Measurements from ENCODE around the gene COL23A1. TPM values are rescaled to one million over a fixed set of nuclear protein-coding genes. Genes with fewer than 3 reads are reported as not detected.

Gene COL23A1
- polyA plus RNA-seq, 1 donor (not counting 4 experiments of a cell fraction or from before 2014, with no cell fraction given): not detected

DNA sequence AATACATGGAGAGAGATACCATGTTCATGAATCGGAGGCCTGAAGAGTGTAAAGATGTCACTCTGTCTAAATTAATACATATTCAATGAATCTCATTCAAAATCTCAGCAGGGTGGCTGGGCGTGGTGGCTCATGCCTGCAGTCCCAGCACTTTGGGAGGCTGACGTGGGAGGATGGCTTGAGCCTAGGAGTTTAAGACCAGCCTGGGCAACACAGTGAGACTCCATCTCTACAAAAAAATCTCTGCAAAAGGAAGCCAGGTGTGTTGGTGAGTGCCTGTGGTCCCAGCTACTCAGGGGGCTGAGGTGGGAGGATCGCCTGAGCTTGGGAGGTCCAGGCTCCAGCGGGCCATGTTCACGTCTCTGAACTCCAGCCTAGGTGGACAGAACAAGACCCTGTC, 49.7 kb downstream of the COL23A1 start:
- H3K4me1 ChIP-seq (ENCODE audit: control insufficient read depth, extremely low read depth, insufficient read depth, low read length): no peaks in the 10 kb centered on the region
- no peak overlapping the region for H3K4me2 ChIP-seq (ENCODE audit: control insufficient read depth, extremely low read depth, insufficient read depth, low read depth, low read length)
- no peak overlapping the region for H3K4me3 ChIP-seq (ENCODE audit: control insufficient read depth in 2 of 3, extremely low read depth in 1 of 3, insufficient read depth in 2 of 3, low read depth in 1 of 3, low read length in 3 of 3)
- no peaks in the 10 kb centered on the region for H3K9me3 ChIP-seq (ENCODE audit: control insufficient read depth, low read depth, low read length)
- H3K9ac ChIP-seq (ENCODE audit: control insufficient read depth, extremely low read depth, insufficient read depth, low read length): no peak overlapping the region
- H3K9me1 ChIP-seq (ENCODE audit: control insufficient read depth, extremely low read depth, insufficient read depth, low read length): no peaks in the 10 kb centered on the region
- no peaks in the 10 kb centered on the region for H4K20me1 ChIP-seq (ENCODE audit: control insufficient read depth, extremely low read depth, insufficient read depth, low read length)
- no peaks in the 10 kb centered on the region for H3K36me3 ChIP-seq (ENCODE audit: control insufficient read depth in 2 of 2, extremely low read depth in 1 of 2, insufficient read depth in 2 of 2, low read length in 2 of 2)
- no peak for FAIRE-seq
- H3K27ac ChIP-seq (ENCODE audit: control insufficient read depth, insufficient read depth, low read length): no peak overlapping the region
- H3K27me3 ChIP-seq (ENCODE audit: control insufficient read depth, extremely low read depth, insufficient read depth, low read length): no peaks in the 10 kb centered on the region
- no peak for TF ChIP-seq EZH2 (IDR thresholded peaks at IDR 0.05; ENCODE audit: low read length)
- TF ChIP-seq, protein P1, sequence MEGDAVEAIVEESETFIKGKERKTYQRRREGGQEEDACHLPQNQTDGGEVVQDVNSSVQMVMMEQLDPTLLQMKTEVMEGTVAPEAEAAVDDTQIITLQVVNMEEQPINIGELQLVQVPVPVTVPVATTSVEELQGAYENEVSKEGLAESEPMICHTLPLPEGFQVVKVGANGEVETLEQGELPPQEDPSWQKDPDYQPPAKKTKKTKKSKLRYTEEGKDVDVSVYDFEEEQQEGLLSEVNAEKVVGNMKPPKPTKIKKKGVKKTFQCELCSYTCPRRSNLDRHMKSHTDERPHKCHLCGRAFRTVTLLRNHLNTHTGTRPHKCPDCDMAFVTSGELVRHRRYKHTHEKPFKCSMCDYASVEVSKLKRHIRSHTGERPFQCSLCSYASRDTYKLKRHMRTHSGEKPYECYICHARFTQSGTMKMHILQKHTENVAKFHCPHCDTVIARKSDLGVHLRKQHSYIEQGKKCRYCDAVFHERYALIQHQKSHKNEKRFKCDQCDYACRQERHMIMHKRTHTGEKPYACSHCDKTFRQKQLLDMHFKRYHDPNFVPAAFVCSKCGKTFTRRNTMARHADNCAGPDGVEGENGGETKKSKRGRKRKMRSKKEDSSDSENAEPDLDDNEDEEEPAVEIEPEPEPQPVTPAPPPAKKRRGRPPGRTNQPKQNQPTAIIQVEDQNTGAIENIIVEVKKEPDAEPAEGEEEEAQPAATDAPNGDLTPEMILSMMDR (optimal IDR thresholded peaks at IDR 0.05 in 1 of 3, IDR thresholded peaks at IDR 0.05 in 1 of 3, conservative IDR thresholded peaks at IDR 0.05 in 1 of 3; ENCODE audit: extremely low read depth in 1 of 3, insufficient read depth in 2 of 3, low read length in 3 of 3): no peak
- no peak overlapping the region for H2AFZ ChIP-seq (ENCODE audit: control insufficient read depth, low read length)
- dilution Hi-C loops (cut with MboI; ENCODE audit: extremely low pct_ligation_motif_present, low sequenced_read_pairs): no loop called here
- no peaks in the 10 kb centered on the region for H3K79me2 ChIP-seq (ENCODE audit: control insufficient read depth, insufficient read depth, low read length)
- DNase-seq (ENCODE audit: low read depth, low spot score): no peak

DNA sequence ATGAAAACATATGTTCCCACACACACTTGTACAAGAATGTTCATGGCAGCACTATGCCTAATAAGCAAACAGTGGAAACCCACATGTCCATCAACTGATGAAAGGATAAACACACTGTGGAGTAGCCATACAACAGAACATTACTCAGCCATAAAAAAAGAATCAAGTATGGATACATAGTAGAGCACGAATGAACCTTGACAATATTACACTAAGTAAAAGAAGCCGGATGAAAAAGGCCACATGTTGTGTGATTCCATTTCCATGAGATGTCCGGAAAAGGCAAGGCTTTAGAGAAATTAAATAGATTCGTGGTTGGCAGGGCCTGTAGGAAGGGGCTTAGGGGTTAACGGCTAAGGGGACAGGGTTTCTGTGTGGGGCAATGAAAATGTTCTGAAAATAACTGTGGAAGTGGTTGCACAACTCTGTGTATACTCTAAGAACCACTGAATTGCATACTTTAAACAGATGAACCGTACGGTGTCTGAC, 51.4 kb downstream of the COL23A1 start:
- no peaks in the 10 kb centered on the region for H3K36me3 ChIP-seq (ENCODE audit: control insufficient read depth in 2 of 2, extremely low read depth in 1 of 2, insufficient read depth in 2 of 2, low read length in 2 of 2)
- TF ChIP-seq, protein P1 (optimal IDR thresholded peaks at IDR 0.05 in 1 of 3, IDR thresholded peaks at IDR 0.05 in 1 of 3, conservative IDR thresholded peaks at IDR 0.05 in 1 of 3; ENCODE audit: extremely low read depth in 1 of 3, insufficient read depth in 2 of 3, low read length in 3 of 3): no peak
- H3K79me2 ChIP-seq (ENCODE audit: control insufficient read depth, insufficient read depth, low read length): no peaks in the 10 kb centered on the region
- H3K9me1 ChIP-seq (ENCODE audit: control insufficient read depth, extremely low read depth, insufficient read depth, low read length): no peaks in the 10 kb centered on the region
- H3K4me3 ChIP-seq (ENCODE audit: control insufficient read depth in 2 of 3, extremely low read depth in 1 of 3, insufficient read depth in 2 of 3, low read depth in 1 of 3, low read length in 3 of 3): no peak overlapping the region
- no peak overlapping the region for H3K27ac ChIP-seq (ENCODE audit: control insufficient read depth, insufficient read depth, low read length)
- dilution Hi-C loops (cut with MboI; ENCODE audit: extremely low pct_ligation_motif_present, low sequenced_read_pairs): no loop called here
- no peaks in the 10 kb centered on the region for H4K20me1 ChIP-seq (ENCODE audit: control insufficient read depth, extremely low read depth, insufficient read depth, low read length)
- no peak overlapping the region for H3K4me2 ChIP-seq (ENCODE audit: control insufficient read depth, extremely low read depth, insufficient read depth, low read depth, low read length)
- no peak overlapping the region for H2AFZ ChIP-seq (ENCODE audit: control insufficient read depth, low read length)
- H3K9ac ChIP-seq (ENCODE audit: control insufficient read depth, extremely low read depth, insufficient read depth, low read length): no peak overlapping the region
- FAIRE-seq: no peak
- H3K4me1 ChIP-seq (ENCODE audit: control insufficient read depth, extremely low read depth, insufficient read depth, low read length): no peaks in the 10 kb centered on the region
- no peaks in the 10 kb centered on the region for H3K27me3 ChIP-seq (ENCODE audit: control insufficient read depth, extremely low read depth, insufficient read depth, low read length)
- no peaks in the 10 kb centered on the region for H3K9me3 ChIP-seq (ENCODE audit: control insufficient read depth, low read depth, low read length)
- no peak for DNase-seq (ENCODE audit: low read depth, low spot score)
